GM04503 (cell line): ENCODE data around the gene TEX12.

Experiments used
- DNase-seq: peaks from one replicate; pipeline ENCODE4 v3.0.0-alpha.2; 2012; ENCODE audit warnings: low read depth

TEX12 gene

GRCh38 chr11:112211536-112211935 is 44.4 kb downstream of the TEX12 start:
- no peak for DNase-seq

GRCh38 chr11:112212290-112212689 is 45.1 kb downstream of the TEX12 start:
- DNase-seq: no peak

DNA sequence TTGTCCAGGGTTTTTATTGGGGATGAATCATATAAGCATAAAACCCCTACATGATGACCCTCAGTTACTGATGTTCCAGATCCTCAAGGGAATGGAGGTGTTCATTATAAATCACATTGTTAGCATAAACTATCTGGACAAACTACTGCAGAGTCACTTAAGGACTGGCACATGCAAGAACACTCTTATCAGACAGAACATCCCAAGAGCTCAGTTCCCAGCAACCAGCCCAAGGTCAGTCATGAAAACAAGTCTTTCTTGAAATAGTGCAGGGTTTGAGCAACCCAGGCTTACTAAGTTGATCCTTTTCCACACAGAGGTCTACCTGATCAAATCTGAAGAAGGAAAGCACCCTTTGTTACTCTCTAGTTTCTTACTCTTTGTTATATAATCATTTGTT is 45.5 kb downstream of the TEX12 start:
- DNase-seq: no peak

DNA sequence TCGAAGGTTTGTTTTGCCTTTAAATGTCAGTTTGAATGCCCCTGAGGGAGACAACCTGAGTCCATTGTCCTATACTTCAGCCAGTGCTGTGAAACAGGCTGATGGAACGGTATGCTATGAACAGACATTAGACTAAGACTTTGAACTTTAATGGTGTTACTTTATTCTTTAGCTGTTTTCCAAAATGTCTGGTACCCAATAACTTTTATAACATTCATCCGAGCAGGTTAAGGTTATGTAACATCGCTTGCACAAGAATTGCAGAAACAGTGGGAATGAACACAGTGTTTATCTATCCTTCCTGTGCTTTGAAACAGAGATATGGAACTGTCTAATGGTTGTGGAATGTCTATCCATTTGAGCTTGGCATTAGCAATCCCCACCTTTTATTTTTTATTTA is 46.6 kb downstream of the TEX12 start:
- no peak for DNase-seq

DNA sequence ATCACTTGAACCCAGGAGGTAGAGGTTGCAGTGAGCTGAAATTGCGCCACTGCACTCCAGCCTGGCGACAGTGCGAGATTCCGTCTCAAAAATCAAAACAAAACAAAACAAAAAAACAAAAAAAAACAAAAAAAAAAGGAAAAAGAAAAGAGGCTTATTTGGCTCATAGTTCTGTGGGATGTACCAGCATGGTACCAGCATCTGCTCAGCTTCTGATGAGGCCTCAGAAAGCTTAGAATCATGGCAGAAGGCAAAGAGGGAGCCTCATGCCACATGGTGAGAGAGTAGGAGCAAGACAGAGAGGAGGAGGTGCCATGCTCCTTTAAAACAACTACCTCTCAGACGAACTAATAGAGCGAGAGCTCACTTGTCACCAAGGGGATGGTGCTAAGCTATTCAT is 48.4 kb downstream of the TEX12 start:
- DNase-seq: no peak

GRCh38 chr11:112216561-112217105 is 49.5 kb downstream of the TEX12 start:
- no peak for DNase-seq

- no peak for DNase-seq
Observed at GRCh38 chr11:112219476-112220232, 52.5 kb downstream of the TEX12 start.

DNA sequence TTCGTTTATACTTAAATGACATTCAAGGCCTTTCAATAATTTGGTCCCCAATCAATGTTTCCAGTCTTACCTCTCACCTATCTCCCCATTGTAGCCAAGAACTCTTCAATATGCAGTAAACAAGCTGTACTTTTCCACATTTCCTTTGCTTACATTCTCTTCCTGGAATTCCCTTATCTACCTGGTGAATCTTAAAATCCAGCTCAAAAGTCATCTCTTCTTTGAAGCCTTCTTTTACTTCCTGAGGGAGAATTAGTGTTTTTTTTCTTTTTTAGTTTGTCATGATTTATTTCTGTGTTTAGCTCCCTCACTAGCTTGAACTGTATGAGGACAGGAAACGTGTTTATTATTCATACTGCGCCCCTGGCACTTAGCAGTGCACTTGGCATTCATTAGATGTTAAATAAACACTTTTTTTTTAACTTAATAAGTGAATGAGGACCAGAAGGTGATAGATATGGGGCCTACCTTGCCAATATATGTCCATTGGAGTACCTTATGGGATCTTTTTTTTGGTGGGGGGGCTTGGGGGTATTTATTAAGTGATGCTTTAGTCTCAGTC is 54.2 kb downstream of the TEX12 start:
- DNase-seq: no peak
